PC-3 (cell line): ENCODE measurements around the gene NUBPL. TPM values are rescaled to one million over a fixed set of nuclear protein-coding genes. Genes with fewer than 3 reads are reported as not detected.

Source experiments
- ATAC-seq: fragments of 200-7000 bp; cut with Tn5 transposase; 2 replicates; pipeline ENCODE4 v1.9.1; 2020; ENCODE audit warnings: mild to moderate bottlenecking, moderate library complexity
- BruUV-seq: library from RNA; stranded (reverse); fragments of 400-500 nt; replicated peaks from 2 replicates; lab custom pipeline; 2021; lab: Mats Ljungman, UMichigan
- CTCF ChIA-PET: fragments of 300-600 bp; sonication (Branson Sonifier 250); formaldehyde crosslinking; loops from one replicate; lab custom pipeline; 2022; ENCODE audit warnings: antibody characterized with exemption; lab: Charles Lee
- POLR2A ChIA-PET: fragments of 300-600 bp; sonication (Branson Sonifier 250); formaldehyde crosslinking; loops from one replicate; lab custom pipeline; 2022; ENCODE audit warnings: antibody characterized with exemption; ENCODE audit not compliant: unreplicated experiment; lab: Charles Lee
- DNase-seq: peaks from one replicate; pipeline ENCODE4 v3.0.0-alpha.2; 2015
- H2AFZ ChIP-seq: fragments of 300-600 bp; sonication (generic); 2 replicates; pipeline ENCODE4 v1.6.0; 2016; ENCODE audit warnings: antibody characterized with exemption, low read length
- H3F3A ChIP-seq: fragments of 300-600 bp; sonication (generic); one replicate; pipeline ENCODE4 v1.6.0; 2017; ENCODE audit warnings: antibody characterized with exemption, low read length, control low read depth, mild to moderate bottlenecking; ENCODE audit not compliant: unreplicated experiment
- H3K27ac ChIP-seq: fragments of 300-600 bp; sonication (generic); 2 replicates; pipeline ENCODE4 v1.5.1; 2016; ENCODE audit warnings: mild to moderate bottlenecking, low read length
- H3K27me3 ChIP-seq: fragments of 300-600 bp; sonication (generic); 2 replicates; pipeline ENCODE4 v1.6.1; 2016; ENCODE audit warnings: low read length, mixed read lengths
- H3K36me3 ChIP-seq: fragments of 300-600 bp; sonication (generic); 2 replicates; pipeline ENCODE4 v1.6.1; 2016; ENCODE audit warnings: low read depth, mixed run types, low read length, mixed read lengths
- H3K4me1 ChIP-seq: fragments of 300-600 bp; sonication (generic); 2 replicates; pipeline ENCODE4 v1.5.1; 2016; ENCODE audit warnings: low read length; ENCODE audit not compliant: insufficient read depth
- H3K4me2 ChIP-seq: fragments of 300-600 bp; sonication (generic); 2 replicates; pipeline ENCODE4 v1.6.0; 2016; ENCODE audit warnings: low read length
- H3K4me3 ChIP-seq: fragments of 300-600 bp; sonication (generic); 2 replicates; pipeline ENCODE4 v1.5.1; 2016; ENCODE audit warnings: mild to moderate bottlenecking, low read length, mixed read lengths
- H3K79me2 ChIP-seq: fragments of 300-600 bp; sonication (generic); 2 replicates; pipeline ENCODE4 v1.6.1; 2017; ENCODE audit warnings: low read length, mixed read lengths
- H3K9ac ChIP-seq: fragments of 300-600 bp; sonication (generic); 2 replicates; pipeline ENCODE4 v1.6.0; 2016; ENCODE audit warnings: mild to moderate bottlenecking, low read length
- H3K9me2 ChIP-seq: fragments of 300-600 bp; sonication (generic); replicated peaks from 2 replicates; pipeline ENCODE4 v1.6.1; 2016; ENCODE audit warnings: mixed run types, low read length, mixed read lengths
- H3K9me3 ChIP-seq: fragments of 300-600 bp; sonication (generic); 2 replicates; pipeline ENCODE4 v1.6.1; 2016; ENCODE audit warnings: low read length, mixed read lengths
- H4K20me1 ChIP-seq: fragments of 300-600 bp; sonication (generic); 2 replicates; pipeline ENCODE4 v1.6.1; 2016; ENCODE audit warnings: low read length, mixed read lengths
- CTCF ChIP-seq: fragments of 300-600 bp; sonication (generic); conservative IDR thresholded peaks from 2 replicates; pipeline ENCODE4 v1.5.1; 2017; ENCODE audit warnings: antibody characterized with exemption, low read depth, mild to moderate bottlenecking, low read length
- EZH2 ChIP-seq: fragments of 300-600 bp; sonication (generic); IDR thresholded peaks from one replicate; pipeline ENCODE4 v1.6.1; 2017; ENCODE audit warnings: antibody characterized with exemption, mild to moderate bottlenecking, low read length; ENCODE audit not compliant: unreplicated experiment
- EZH2phosphoT487 ChIP-seq: fragments of 300-600 bp; sonication (generic); IDR thresholded peaks from 2 replicates; pipeline ENCODE4 v1.6.1; 2018; ENCODE audit warnings: mild to moderate bottlenecking, antibody characterized with exemption, low read length, borderline replicate concordance
- intact Hi-C: fragments of 100-400 bp; cut with micrococcal nuclease; formaldehyde crosslinking; loops from 2 replicates; pipeline ENCODE4 v1.9.0; 2023
- total RNA-seq: library from RNA; depleted of rRNA; stranded (reverse); fragments of >200 nt; gene quantifications from 2 replicates; pipeline ENCODE4 v1.2.3, GENCODE V29; 2014

The NUBPL gene
- total RNA-seq, 1 experiment from 2014 or later: 14.9 TPM

- ATAC-seq: no peak
- intact Hi-C loops: no loop called here
- H4K20me1 ChIP-seq: no peaks in the 10 kb centered on the region
- H2AFZ ChIP-seq: no peak overlapping the region
- no peak overlapping the region for H3K9ac ChIP-seq
- H3K79me2 ChIP-seq: no peaks in the 10 kb centered on the region
- CTCF ChIA-PET: no interaction called here
- no peaks in the 10 kb centered on the region for H3K9me3 ChIP-seq
- no TSS peak for BruUV-seq
- no peaks in the 10 kb centered on the region for H3K36me3 ChIP-seq
- TF ChIP-seq CTCF (no peak), EZH2phosphoT487 (no peak), EZH2 (no peak)
- no peak overlapping the region for H3K4me3 ChIP-seq
- POLR2A ChIA-PET: no interaction called here
- no peak for DNase-seq
- H3K4me1 ChIP-seq: no peaks in the 10 kb centered on the region
- no peaks in the 10 kb centered on the region for H3K27me3 ChIP-seq
- no peaks in the 10 kb centered on the region for H3F3A ChIP-seq
- no peak overlapping the region for H3K4me2 ChIP-seq
- H3K27ac ChIP-seq: no peak overlapping the region
- no peaks in the 10 kb centered on the region for H3K9me2 ChIP-seq
Measured at GRCh38 chr14:31590206-31590605, 29.0 kb downstream of the NUBPL start.

- intact Hi-C loops: no loop called here
- H3K27me3 ChIP-seq: no peaks in the 10 kb centered on the region
- no peak for DNase-seq
- H3K27ac ChIP-seq: no peak overlapping the region
- H4K20me1 ChIP-seq: no peaks in the 10 kb centered on the region
- H3K9me3 ChIP-seq: no peaks in the 10 kb centered on the region
- H3F3A ChIP-seq: no peaks in the 10 kb centered on the region
- ChIA-PET CTCF (no interaction called here), POLR2A (no interaction called here)
- H3K4me2 ChIP-seq: no peak overlapping the region
- no peaks in the 10 kb centered on the region for H3K9me2 ChIP-seq
- H3K4me3 ChIP-seq: no peak overlapping the region
- no peaks in the 10 kb centered on the region for H3K4me1 ChIP-seq
- H3K79me2 ChIP-seq: no peaks in the 10 kb centered on the region
- BruUV-seq: no TSS peak
- no peaks in the 10 kb centered on the region for H3K36me3 ChIP-seq
- TF ChIP-seq EZH2phosphoT487 (no peak), EZH2 (no peak), CTCF (no peak)
- ATAC-seq: no peak
- no peak overlapping the region for H2AFZ ChIP-seq
- no peak overlapping the region for H3K9ac ChIP-seq
Measured at GRCh38 chr14:31592122-31592521, 30.9 kb downstream of the NUBPL start.

GRCh38 chr14:31592631-31593030, 31.4 kb downstream of the NUBPL start:
- ATAC-seq (peak; percentile 85), DNase-seq (peak; percentile 31)
- intact Hi-C loops: no loop called here
- TF ChIP-seq EZH2: no peak
- TF ChIP-seq EZH2phosphoT487: no peak
- no peak for TF ChIP-seq CTCF
- Histone ChIP-seq H3K4me1 (no peaks in the 10 kb centered on the region), H4K20me1 (no peaks in the 10 kb centered on the region), H3F3A (no peaks in the 10 kb centered on the region), H3K4me2 (no peak overlapping the region), H3K4me3 (no peak overlapping the region), H3K27me3 (no peaks in the 10 kb centered on the region), H3K9me3 (no peaks in the 10 kb centered on the region), H3K9me2 (no peaks in the 10 kb centered on the region), H3K27ac (no peak overlapping the region), H3K36me3 (no peaks in the 10 kb centered on the region), H3K9ac (no peak overlapping the region), H2AFZ (no peak overlapping the region), H3K79me2 (no peaks in the 10 kb centered on the region)
- ChIA-PET POLR2A (interaction anchor here (0.6 kb wide), 1 partner anchor 308 kb away, joined by 15 read pairs; no protein-coding TSS in a partner anchor), CTCF (no interaction called here)
- BruUV-seq: no TSS peak
